HepG2 (cell line): ENCODE measurements around the gene HSPB7. TPM values are rescaled to one million over a fixed set of nuclear protein-coding genes. Genes with fewer than 3 reads are reported as not detected.
A peak's percentile ranks its signal among the peaks of the same experiment; 100 is the strongest.

Source experiments
- SAFB2 ChIP-seq: sonication (generic); formaldehyde crosslinking; IDR thresholded peaks from 2 replicates; pipeline ENCODE4 v1.5.1; 2020; ENCODE audit warnings: missing genetic modification reagents, low read depth, mild to moderate bottlenecking, borderline replicate concordance
- SIN3A ChIP-seq: IDR thresholded peaks from 2 replicates; pipeline ENCODE4 v1.6.1; 2011; ENCODE audit warnings: low read depth, mild to moderate bottlenecking, control low read depth, low read length, borderline replicate concordance
- SYNCRIP ChIP-seq: fragments of 200-400 bp; formaldehyde crosslinking; IDR thresholded peaks from 2 replicates; pipeline ENCODE4 v1.6.1; 2018; ENCODE audit warnings: mild to moderate bottlenecking, low read depth, low read length; ENCODE audit not compliant: insufficient read depth
- TAF1 ChIP-seq: sonication (generic); formaldehyde crosslinking; IDR thresholded peaks from 2 replicates; pipeline ENCODE4 v1.4.0; 2020; ENCODE audit warnings: missing genetic modification reagents
- ZNF10 ChIP-seq: sonication (generic); formaldehyde crosslinking; IDR thresholded peaks from 2 replicates; pipeline ENCODE4 v1.4.0; 2020; ENCODE audit warnings: mild to moderate bottlenecking, low read depth, missing genetic modification reagents, borderline replicate concordance
- ZNF292 ChIP-seq: sonication (generic); formaldehyde crosslinking; IDR thresholded peaks from 2 replicates; pipeline ENCODE4 v1.8.1; 2022; ENCODE audit warnings: mild to moderate bottlenecking, low read depth, missing genetic modification reagents, borderline replicate concordance
- ZNF362 ChIP-seq: sonication (generic); formaldehyde crosslinking; IDR thresholded peaks from 2 replicates; pipeline ENCODE4 v1.4.0; 2020; ENCODE audit warnings: missing genetic modification reagents, mild to moderate bottlenecking, borderline replicate concordance
- ZNF501 ChIP-seq: sonication (generic); formaldehyde crosslinking; IDR thresholded peaks from 2 replicates; pipeline ENCODE4 v1.5.1; 2020; ENCODE audit warnings: mild to moderate bottlenecking, moderate library complexity, missing genetic modification reagents
- ZNF543 ChIP-seq: sonication (generic); formaldehyde crosslinking; IDR thresholded peaks from 2 replicates; pipeline ENCODE4 v1.4.0; 2020; ENCODE audit warnings: mild to moderate bottlenecking, missing genetic modification reagents
- ZNF674 ChIP-seq: sonication (generic); formaldehyde crosslinking; IDR thresholded peaks from 2 replicates; pipeline ENCODE4 v1.5.0; 2020; ENCODE audit warnings: low read depth, mild to moderate bottlenecking, missing genetic modification reagents
- ZNF768 ChIP-seq: sonication (generic); formaldehyde crosslinking; IDR thresholded peaks from 2 replicates; pipeline ENCODE4 v1.4.0; 2020; ENCODE audit warnings: missing genetic modification reagents
- polyA plus RNA-seq, 8 experiments: library from polyadenylated mRNA; depleted of rRNA in 3 of 8; stranded (reverse) in 7 of 8; unstranded in 1 of 8; fragments of >200 nt; fragmentation: Illumina TruSeq in 4 of 8; extraction: Trizol in 4 of 8; gene quantifications; 2 replicates each; pipeline versions ENCODE4 v1.2.1 to v1.2.3, GENCODE V29; 2011 to 2016; ENCODE audit warnings: low read depth in 4 of 8, missing spikeins in 1 of 8, mixed read lengths in 1 of 8; ENCODE audit not compliant: insufficient read depth in 1 of 8
- total RNA-seq, 5 experiments: library from RNA; depleted of rRNA; stranded (reverse); fragments of >200 nt; fragmentation: Illumina TruSeq; extraction: Trizol; gene quantifications; 2 replicates each; pipeline ENCODE4 v1.2.3, GENCODE V29; 2016; ENCODE audit warnings: low read depth in 1 of 5
- TF ChIP-seq, protein P1 (sequence below), 2 experiments: sonication (generic) in 1 of 2; formaldehyde crosslinking in 1 of 2; IDR thresholded peaks; 2 replicates each; pipeline versions ENCODE4 v1.6.1 to v1.9.0; 2014 to 2022; ENCODE audit warnings: antibody characterized with exemption in 1 of 2, borderline replicate concordance in 1 of 2, inconsistent platforms in 1 of 2, low read depth in 1 of 2, missing genetic modification reagents in 1 of 2
- TF ChIP-seq, protein P2 (sequence below): sonication (generic); formaldehyde crosslinking; IDR thresholded peaks from 2 replicates; pipeline ENCODE4 v1.5.1; 2020; ENCODE audit warnings: mild to moderate bottlenecking, moderate library complexity, missing genetic modification reagents
- TF ChIP-seq, protein P3 (sequence below): sonication (generic); formaldehyde crosslinking; IDR thresholded peaks from 2 replicates; pipeline ENCODE4 v1.5.0; 2020; ENCODE audit warnings: mild to moderate bottlenecking, missing genetic modification reagents
- TF ChIP-seq, protein P4 (sequence below): sonication (generic); formaldehyde crosslinking; conservative IDR thresholded peaks from 2 replicates; pipeline ENCODE4 v1.5.0; 2020; ENCODE audit warnings: missing genetic modification reagents

HSPB7 gene
- total and polyA plus RNA-seq, 2 of the 13 experiments (the other 11 are each of a cell fraction or from before 2014, with no cell fraction given): 0.20 TPM; not detected in 1

- TF ChIP-seq, protein P1, sequence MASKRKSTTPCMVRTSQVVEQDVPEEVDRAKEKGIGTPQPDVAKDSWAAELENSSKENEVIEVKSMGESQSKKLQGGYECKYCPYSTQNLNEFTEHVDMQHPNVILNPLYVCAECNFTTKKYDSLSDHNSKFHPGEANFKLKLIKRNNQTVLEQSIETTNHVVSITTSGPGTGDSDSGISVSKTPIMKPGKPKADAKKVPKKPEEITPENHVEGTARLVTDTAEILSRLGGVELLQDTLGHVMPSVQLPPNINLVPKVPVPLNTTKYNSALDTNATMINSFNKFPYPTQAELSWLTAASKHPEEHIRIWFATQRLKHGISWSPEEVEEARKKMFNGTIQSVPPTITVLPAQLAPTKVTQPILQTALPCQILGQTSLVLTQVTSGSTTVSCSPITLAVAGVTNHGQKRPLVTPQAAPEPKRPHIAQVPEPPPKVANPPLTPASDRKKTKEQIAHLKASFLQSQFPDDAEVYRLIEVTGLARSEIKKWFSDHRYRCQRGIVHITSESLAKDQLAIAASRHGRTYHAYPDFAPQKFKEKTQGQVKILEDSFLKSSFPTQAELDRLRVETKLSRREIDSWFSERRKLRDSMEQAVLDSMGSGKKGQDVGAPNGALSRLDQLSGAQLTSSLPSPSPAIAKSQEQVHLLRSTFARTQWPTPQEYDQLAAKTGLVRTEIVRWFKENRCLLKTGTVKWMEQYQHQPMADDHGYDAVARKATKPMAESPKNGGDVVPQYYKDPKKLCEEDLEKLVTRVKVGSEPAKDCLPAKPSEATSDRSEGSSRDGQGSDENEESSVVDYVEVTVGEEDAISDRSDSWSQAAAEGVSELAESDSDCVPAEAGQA (IDR thresholded peaks at IDR 0.05; ENCODE audit: low read depth): no peak
- TF ChIP-seq, protein P1 (CRISPR knock-in tag; IDR thresholded peaks at IDR 0.05; ENCODE audit: borderline replicate concordance): no peak
- TF ChIP-seq ZNF543: no peak
- TF ChIP-seq ZNF10: no peak
- TF ChIP-seq ZNF292 (CRISPR knock-in tag): no peak
- TF ChIP-seq SIN3A: no peak; the same call in 1 of the 2 replicates
- TF ChIP-seq, protein P2, sequence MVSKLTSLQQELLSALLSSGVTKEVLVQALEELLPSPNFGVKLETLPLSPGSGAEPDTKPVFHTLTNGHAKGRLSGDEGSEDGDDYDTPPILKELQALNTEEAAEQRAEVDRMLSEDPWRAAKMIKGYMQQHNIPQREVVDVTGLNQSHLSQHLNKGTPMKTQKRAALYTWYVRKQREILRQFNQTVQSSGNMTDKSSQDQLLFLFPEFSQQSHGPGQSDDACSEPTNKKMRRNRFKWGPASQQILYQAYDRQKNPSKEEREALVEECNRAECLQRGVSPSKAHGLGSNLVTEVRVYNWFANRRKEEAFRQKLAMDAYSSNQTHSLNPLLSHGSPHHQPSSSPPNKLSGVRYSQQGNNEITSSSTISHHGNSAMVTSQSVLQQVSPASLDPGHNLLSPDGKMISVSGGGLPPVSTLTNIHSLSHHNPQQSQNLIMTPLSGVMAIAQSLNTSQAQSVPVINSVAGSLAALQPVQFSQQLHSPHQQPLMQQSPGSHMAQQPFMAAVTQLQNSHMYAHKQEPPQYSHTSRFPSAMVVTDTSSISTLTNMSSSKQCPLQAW (CRISPR knock-in tag): 0 out of 2 replicates have a peak, but pooled peaks have one; percentile 64
- no peak for TF ChIP-seq SYNCRIP
- no peak for TF ChIP-seq TAF1 (CRISPR knock-in tag)
- TF ChIP-seq ZNF501 (CRISPR knock-in tag): peak; percentile 51; the same call in 1 of the 2 replicates
- peak; percentile 90; the same call in 1 of the 2 replicates for TF ChIP-seq ZNF768 (CRISPR knock-in tag)
- TF ChIP-seq ZNF362 (CRISPR knock-in tag): no peak; the same call in 1 of the 2 replicates
- TF ChIP-seq ZNF674 (CRISPR knock-in tag): no peak
- 0 out of 2 replicates have a peak, but pooled peaks have one; percentile 52 for TF ChIP-seq SAFB2 (CRISPR knock-in tag)
- TF ChIP-seq, protein P3, sequence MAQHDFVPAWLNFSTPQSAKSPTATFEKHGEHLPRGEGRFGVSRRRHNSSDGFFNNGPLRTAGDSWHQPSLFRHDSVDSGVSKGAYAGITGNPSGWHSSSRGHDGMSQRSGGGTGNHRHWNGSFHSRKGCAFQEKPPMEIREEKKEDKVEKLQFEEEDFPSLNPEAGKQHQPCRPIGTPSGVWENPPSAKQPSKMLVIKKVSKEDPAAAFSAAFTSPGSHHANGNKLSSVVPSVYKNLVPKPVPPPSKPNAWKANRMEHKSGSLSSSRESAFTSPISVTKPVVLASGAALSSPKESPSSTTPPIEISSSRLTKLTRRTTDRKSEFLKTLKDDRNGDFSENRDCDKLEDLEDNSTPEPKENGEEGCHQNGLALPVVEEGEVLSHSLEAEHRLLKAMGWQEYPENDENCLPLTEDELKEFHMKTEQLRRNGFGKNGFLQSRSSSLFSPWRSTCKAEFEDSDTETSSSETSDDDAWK (CRISPR knock-in tag): no peak
- TF ChIP-seq, protein P4, sequence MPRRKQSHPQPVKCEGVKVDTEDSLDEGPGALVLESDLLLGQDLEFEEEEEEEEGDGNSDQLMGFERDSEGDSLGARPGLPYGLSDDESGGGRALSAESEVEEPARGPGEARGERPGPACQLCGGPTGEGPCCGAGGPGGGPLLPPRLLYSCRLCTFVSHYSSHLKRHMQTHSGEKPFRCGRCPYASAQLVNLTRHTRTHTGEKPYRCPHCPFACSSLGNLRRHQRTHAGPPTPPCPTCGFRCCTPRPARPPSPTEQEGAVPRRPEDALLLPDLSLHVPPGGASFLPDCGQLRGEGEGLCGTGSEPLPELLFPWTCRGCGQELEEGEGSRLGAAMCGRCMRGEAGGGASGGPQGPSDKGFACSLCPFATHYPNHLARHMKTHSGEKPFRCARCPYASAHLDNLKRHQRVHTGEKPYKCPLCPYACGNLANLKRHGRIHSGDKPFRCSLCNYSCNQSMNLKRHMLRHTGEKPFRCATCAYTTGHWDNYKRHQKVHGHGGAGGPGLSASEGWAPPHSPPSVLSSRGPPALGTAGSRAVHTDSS (CRISPR knock-in tag): no peak
Measured at GRCh38 chr1:15994590-15995351, 23.1 kb downstream of the HSPB7 start (continued).
